ENCODE measurements around the gene ARHGEF17. TPM values are rescaled to one million over a fixed set of nuclear protein-coding genes. Genes with fewer than 3 reads are reported as not detected.

The ARHGEF17 gene
- total and polyA plus RNA-seq, 4 experiments from 2014 or later: 0.23 TPM; not detected in 3

GRCh38 chr11:73265853-73266645 is 42.0 kb upstream of the ARHGEF17 start:
- Mint-ChIP-seq H3K4me1 (no peaks in the 10 kb centered on the region), H3K27ac (peak overlapping the region in 1 of 7 donors; percentile 21)

GRCh38 chr11:73266646-73267020 is 41.4 kb upstream of the ARHGEF17 start:
- intact Hi-C loops (cut with micrococcal nuclease): no loop called here
- no peaks in the 10 kb centered on the region for H3K4me1 Mint-ChIP-seq
- POLR2A ChIA-PET (ENCODE audit: partially characterized antibody): no interaction called here
- H3K27me3 Mint-ChIP-seq: peaks cover 22 to 34% of the 10 kb centered on the region in 2 donors
- H3K9me3 ChIP-seq (ENCODE audit: control insufficient read depth in 1 of 2, low read length in 2 of 2): no peaks in the 10 kb centered on the region
- H3K9me3 Mint-ChIP-seq: no peaks in the 10 kb centered on the region
- H3K4me1 ChIP-seq (ENCODE audit: insufficient read depth, low read length): no peaks in the 10 kb centered on the region
- H3K27ac ChIP-seq (ENCODE audit: low read depth, low read length): no peak overlapping the region
- H3K4me3 Mint-ChIP-seq: no peak overlapping the region
- no peaks in the 10 kb centered on the region for H3K27me3 ChIP-seq (ENCODE audit: insufficient read depth, low read length)
- no peaks in the 10 kb centered on the region for H3K36me3 Mint-ChIP-seq
- CTCF ChIA-PET (ENCODE audit: partially characterized antibody): no interaction called here
- no peak overlapping the region for H3K27ac Mint-ChIP-seq
- DNase-seq: no peak
- H3K36me3 ChIP-seq (ENCODE audit: insufficient read depth, low read length): no peaks in the 10 kb centered on the region
- H3K4me3 ChIP-seq (ENCODE audit: low read length in 2 of 2): no peak overlapping the region

More at GRCh38 chr11:73265853-73266645, 42.0 kb upstream of the ARHGEF17 start:
- Mint-ChIP-seq H3K9me3 (no peaks in the 10 kb centered on the region), H3K36me3 (no peaks in the 10 kb centered on the region), H3K27me3 (peaks cover 22 to 34% of the 10 kb centered on the region in 2 donors), H3K4me3 (no peak overlapping the region)
- CTCF ChIA-PET (ENCODE audit: partially characterized antibody): no interaction called here
- H3K4me3 ChIP-seq (ENCODE audit: low read length in 2 of 2): no peak overlapping the region
- intact Hi-C loops (cut with micrococcal nuclease): no loop called here
- no peaks in the 10 kb centered on the region for H3K4me1 ChIP-seq (ENCODE audit: insufficient read depth, low read length)
- no peak for DNase-seq
- no peaks in the 10 kb centered on the region for H3K27me3 ChIP-seq (ENCODE audit: insufficient read depth, low read length)
- POLR2A ChIA-PET (ENCODE audit: partially characterized antibody): no interaction called here
- no peak overlapping the region for H3K27ac ChIP-seq (ENCODE audit: low read depth, low read length)
- no peaks in the 10 kb centered on the region for H3K36me3 ChIP-seq (ENCODE audit: insufficient read depth, low read length)
- H3K9me3 ChIP-seq (ENCODE audit: control insufficient read depth in 1 of 2, low read length in 2 of 2): no peaks in the 10 kb centered on the region

- H3K27ac Mint-ChIP-seq: no peak overlapping the region
- no peaks in the 10 kb centered on the region for H3K36me3 Mint-ChIP-seq
- Histone ChIP-seq H3K27me3 (ENCODE audit: insufficient read depth, low read length) (no peaks in the 10 kb centered on the region), H3K4me1 (ENCODE audit: insufficient read depth, low read length) (no peaks in the 10 kb centered on the region), H3K9me3 (ENCODE audit: control insufficient read depth in 1 of 2, low read length in 2 of 2) (no peaks in the 10 kb centered on the region), H3K4me3 (ENCODE audit: low read length in 2 of 2) (no peak overlapping the region), H3K27ac (ENCODE audit: low read depth, low read length) (no peak overlapping the region), H3K36me3 (ENCODE audit: insufficient read depth, low read length) (no peaks in the 10 kb centered on the region)
- H3K9me3 Mint-ChIP-seq: no peaks in the 10 kb centered on the region
- no peaks in the 10 kb centered on the region for H3K4me1 Mint-ChIP-seq
- CTCF ChIA-PET (ENCODE audit: partially characterized antibody): interaction anchor here (1.0 kb wide), 1 partner anchor 24 kb away, joined by 3 read pairs; no protein-coding TSS in a partner anchor
- H3K4me3 Mint-ChIP-seq: no peak overlapping the region
- no peak for DNase-seq
- POLR2A ChIA-PET (ENCODE audit: partially characterized antibody): no interaction called here
- peaks cover 18 to 29% of the 10 kb centered on the region in 2 donors for H3K27me3 Mint-ChIP-seq
- intact Hi-C loops (cut with micrococcal nuclease): no loop called here
Measured at GRCh38 chr11:73267122-73267846, 40.8 kb upstream of the ARHGEF17 start.

GRCh38 chr11:73267906-73268540 is 40.1 kb upstream of the ARHGEF17 start:
- Histone ChIP-seq H3K36me3 (ENCODE audit: insufficient read depth, low read length) (no peaks in the 10 kb centered on the region), H3K9me3 (ENCODE audit: control insufficient read depth in 1 of 2, low read length in 2 of 2) (no peaks in the 10 kb centered on the region), H3K4me1 (ENCODE audit: insufficient read depth, low read length) (no peaks in the 10 kb centered on the region), H3K27ac (ENCODE audit: low read depth, low read length) (no peak overlapping the region), H3K4me3 (ENCODE audit: low read length in 2 of 2) (no peak overlapping the region), H3K27me3 (ENCODE audit: insufficient read depth, low read length) (no peaks in the 10 kb centered on the region)
- Mint-ChIP-seq H3K4me1 (no peaks in the 10 kb centered on the region), H3K36me3 (no peaks in the 10 kb centered on the region), H3K27ac (no peak overlapping the region), H3K27me3 (peaks cover 12 to 24% of the 10 kb centered on the region in 2 donors), H3K9me3 (no peaks in the 10 kb centered on the region), H3K4me3 (no peak overlapping the region)
- ChIA-PET CTCF (ENCODE audit: partially characterized antibody) (interaction anchor here (1.0 kb wide), 1 partner anchor 24 kb away, joined by 3 read pairs; no protein-coding TSS in a partner anchor), POLR2A (ENCODE audit: partially characterized antibody) (no interaction called here)
- no peak for DNase-seq
- intact Hi-C loops (cut with micrococcal nuclease): no loop called here

- Histone ChIP-seq H3K27me3 (ENCODE audit: insufficient read depth, low read length) (no peaks in the 10 kb centered on the region), H3K36me3 (ENCODE audit: insufficient read depth, low read length) (no peaks in the 10 kb centered on the region), H3K9me3 (ENCODE audit: control insufficient read depth in 1 of 2, low read length in 2 of 2) (no peaks in the 10 kb centered on the region), H3K27ac (ENCODE audit: low read depth, low read length) (no peak overlapping the region), H3K4me1 (ENCODE audit: insufficient read depth, low read length) (no peaks in the 10 kb centered on the region), H3K4me3 (ENCODE audit: low read length in 2 of 2) (no peak overlapping the region)
- H3K27me3 Mint-ChIP-seq: peaks cover 11 to 18% of the 10 kb centered on the region in 2 donors
- no peaks in the 10 kb centered on the region for H3K9me3 Mint-ChIP-seq
- ChIA-PET POLR2A (ENCODE audit: partially characterized antibody) (no interaction called here), CTCF (ENCODE audit: partially characterized antibody) (interaction anchor here (1.0 kb wide), 1 partner anchor 27 kb away, joined by 3 read pairs; no protein-coding TSS in a partner anchor)
- no peak for DNase-seq
- peak overlapping the region in 1 of 7 donors; percentile 70 for H3K27ac Mint-ChIP-seq
- no peaks in the 10 kb centered on the region for H3K36me3 Mint-ChIP-seq
- H3K4me3 Mint-ChIP-seq: no peak overlapping the region
- H3K4me1 Mint-ChIP-seq: no peaks in the 10 kb centered on the region
- intact Hi-C loops (cut with micrococcal nuclease): no loop called here
Measured at GRCh38 chr11:73268671-73269271, 39.3 kb upstream of the ARHGEF17 start.

- Histone ChIP-seq H3K36me3 (ENCODE audit: insufficient read depth, low read length) (no peaks in the 10 kb centered on the region), H3K4me3 (ENCODE audit: low read length in 2 of 2) (no peak overlapping the region), H3K4me1 (ENCODE audit: insufficient read depth, low read length) (no peaks in the 10 kb centered on the region), H3K27me3 (ENCODE audit: insufficient read depth, low read length) (no peaks in the 10 kb centered on the region), H3K9me3 (ENCODE audit: control insufficient read depth in 1 of 2, low read length in 2 of 2) (no peaks in the 10 kb centered on the region), H3K27ac (ENCODE audit: low read depth, low read length) (no peak overlapping the region)
- Mint-ChIP-seq H3K4me3 (no peak overlapping the region), H3K4me1 (no peaks in the 10 kb centered on the region), H3K27ac (no peak overlapping the region), H3K36me3 (no peaks in the 10 kb centered on the region), H3K27me3 (peaks cover 9 to 17% of the 10 kb centered on the region in 2 donors), H3K9me3 (no peaks in the 10 kb centered on the region)
- ChIA-PET POLR2A (ENCODE audit: partially characterized antibody) (no interaction called here), CTCF (ENCODE audit: partially characterized antibody) (interaction anchor here (1.0 kb wide), 1 partner anchor 27 kb away, joined by 3 read pairs; no protein-coding TSS in a partner anchor)
- intact Hi-C loops (cut with micrococcal nuclease): no loop called here
- no peak for DNase-seq
Measured at GRCh38 chr11:73269459-73270015, 38.5 kb upstream of the ARHGEF17 start.
